Activated naive CD4-positive, alpha-beta T cell treated with anti-CD3 and anti-CD28 coated beads, Interleukin-2, amount 50 U/mL, for 72 hours (primary cell): ENCODE data around the gene DNAH10. TPM values are rescaled to one million over a fixed set of nuclear protein-coding genes. Genes with fewer than 3 reads are reported as not detected.
"Not testable (repeated sequence)": the region's sequence is repeated elsewhere in the genome, so short reads cannot be mapped to it uniquely, and the experiment has no call there.

Experiments
- ATAC-seq, 2 donors: fragments of 150-1000 bp; cut with Tn5 transposase; 2 replicates each; pipeline ENCODE4 v1.10.0; 2021; ENCODE audit warnings: mild to moderate bottlenecking in 2 of 2, moderate library complexity in 2 of 2
- DNase-seq, 2 donors: peaks; one replicate each; pipeline ENCODE4 v3.0.0; 2021 to 2022; ENCODE audit warnings: low spot score in 2 of 2
- H3K27ac Mint-ChIP-seq, 2 donors: one replicate each; pipeline ENCODE4 v1.8.0; 2022; ENCODE audit warnings: mild to moderate bottlenecking in 2 of 2, mixed read lengths in 2 of 2
- H3K36me3 Mint-ChIP-seq, 2 donors: one replicate each; pipeline ENCODE4 v1.8.0; 2022; ENCODE audit warnings: mixed read lengths in 2 of 2
- H3K9me3 Mint-ChIP-seq, 2 donors: one replicate each; pipeline ENCODE4 v1.8.0; 2022; ENCODE audit warnings: mixed read lengths in 2 of 2
- total RNA-seq, 2 donors: library from RNA; stranded (reverse); gene quantifications; one replicate each; pipeline ENCODE4 v1.2.3, GENCODE V29; 2022

Gene DNAH10
- total RNA-seq, 2 donors from 2014 or later, result 0.27 to 1.0 TPM

- DNase-seq (peak in 1 of 2 donors; percentile 18), ATAC-seq (peak; percentile 69 to 77)
- H3K36me3 Mint-ChIP-seq, result no peaks in the 10 kb centered on the region
- H3K27ac Mint-ChIP-seq, result no peak overlapping the region
- H3K9me3 Mint-ChIP-seq, result no peaks in the 10 kb centered on the region
Measured at GRCh38 chr12:123767613-123768012, 5.5 kb downstream of the DNAH10 start.

GRCh38 chr12:123771261-123771660 is 9.2 kb downstream of the DNAH10 start:
- Mint-ChIP-seq H3K36me3 (peaks cover 0 to 10% of the 10 kb centered on the region in 2 donors), H3K27ac (no peak overlapping the region), H3K9me3 (peaks cover 0 to 18% of the 10 kb centered on the region in 2 donors)
- DNase-seq, result no peak
- ATAC-seq, result no peak

- ATAC-seq (no peak), DNase-seq (no peak)
- H3K27ac Mint-ChIP-seq, result no peak overlapping the region
- H3K9me3 Mint-ChIP-seq, result peaks cover 0 to 18% of the 10 kb centered on the region in 2 donors
- peaks cover 0 to 10% of the 10 kb centered on the region in 2 donors for H3K36me3 Mint-ChIP-seq
Measured at GRCh38 chr12:123772074-123772473, 10.0 kb downstream of the DNAH10 start.

- Mint-ChIP-seq H3K36me3 (peaks cover 0 to 10% of the 10 kb centered on the region in 2 donors), H3K27ac (no peak overlapping the region), H3K9me3 (peaks cover 0 to 18% of the 10 kb centered on the region in 2 donors)
- ATAC-seq (no peak), DNase-seq (no peak)
Measured at GRCh38 chr12:123773375-123773774, 11.3 kb downstream of the DNAH10 start.

- DNase-seq (no peak), ATAC-seq (no peak)
- Mint-ChIP-seq H3K9me3 (peaks cover 0 to 11% of the 10 kb centered on the region in 2 donors), H3K27ac (no peak overlapping the region), H3K36me3 (peaks cover 0 to 10% of the 10 kb centered on the region in 2 donors)
Measured at GRCh38 chr12:123779551-123779950, 17.4 kb downstream of the DNAH10 start.

- no peak for ATAC-seq
Measured at GRCh38 chr12:123782997-123783792, 21.1 kb downstream of the DNAH10 start.

GRCh38 chr12:123787466-123787865 is 25.4 kb downstream of the DNAH10 start:
- Mint-ChIP-seq H3K27ac (no peak overlapping the region), H3K9me3 (peaks cover 0 to under 1% of the 10 kb centered on the region in 2 donors), H3K36me3 (peaks cover 0 to 2% of the 10 kb centered on the region in 2 donors)
- ATAC-seq (no peak), DNase-seq (no peak)

More at GRCh38 chr12:123782997-123783792, 21.1 kb downstream of the DNAH10 start:
- Mint-ChIP-seq H3K36me3 (no peaks in the 10 kb centered on the region), H3K27ac (no peak overlapping the region), H3K9me3 (no peaks in the 10 kb centered on the region)
- DNase-seq, result no peak

GRCh38 chr12:123788541-123788940 is 26.4 kb downstream of the DNAH10 start:
- Mint-ChIP-seq H3K27ac (no peak overlapping the region), H3K9me3 (peaks cover 4 to 5% of the 10 kb centered on the region in 2 donors), H3K36me3 (peaks cover 0 to 7% of the 10 kb centered on the region in 2 donors)
- DNase-seq, result no peak
- no peak for ATAC-seq

GRCh38 chr12:123789422-123789821 is 27.3 kb downstream of the DNAH10 start:
- not testable (repeated sequence) for H3K9me3 Mint-ChIP-seq

GRCh38 chr12:123790905-123791467 is 28.9 kb downstream of the DNAH10 start:
- DNase-seq (no peak), ATAC-seq (no peak)
- Mint-ChIP-seq H3K9me3 (peaks cover 4 to 5% of the 10 kb centered on the region in 2 donors), H3K27ac (no peak overlapping the region), H3K36me3 (peaks cover 0 to 7% of the 10 kb centered on the region in 2 donors)

More at GRCh38 chr12:123789422-123789821, 27.3 kb downstream of the DNAH10 start:
- not testable (repeated sequence) for H3K27ac Mint-ChIP-seq, H3K36me3 Mint-ChIP-seq, ATAC-seq, DNase-seq

- no peak for ATAC-seq
- Mint-ChIP-seq H3K27ac (no peak overlapping the region), H3K9me3 (peaks cover 4 to 5% of the 10 kb centered on the region in 2 donors), H3K36me3 (peaks cover 0 to 7% of the 10 kb centered on the region in 2 donors)
- DNase-seq, result no peak
Measured at GRCh38 chr12:123794027-123794426, 31.9 kb downstream of the DNAH10 start.

GRCh38 chr12:123798518-123798917 is 36.4 kb downstream of the DNAH10 start:
- ATAC-seq (no peak), DNase-seq (no peak)
- Mint-ChIP-seq H3K27ac (no peak overlapping the region), H3K9me3 (no peaks in the 10 kb centered on the region), H3K36me3 (no peaks in the 10 kb centered on the region)

- Mint-ChIP-seq H3K27ac (no peak overlapping the region), H3K36me3 (no peaks in the 10 kb centered on the region), H3K9me3 (no peaks in the 10 kb centered on the region)
- ATAC-seq (no peak), DNase-seq (no peak)
Measured at GRCh38 chr12:123799227-123799626, 37.1 kb downstream of the DNAH10 start.

GRCh38 chr12:123801573-123802178 is 39.6 kb downstream of the DNAH10 start:
- Mint-ChIP-seq H3K27ac (no peak overlapping the region), H3K36me3 (no peaks in the 10 kb centered on the region), H3K9me3 (no peaks in the 10 kb centered on the region)
- no peak for ATAC-seq
- DNase-seq, result no peak

- DNase-seq (no peak), ATAC-seq (no peak)
- Mint-ChIP-seq H3K36me3 (no peaks in the 10 kb centered on the region), H3K27ac (peak overlapping the region in 1 of 2 donors; percentile 4), H3K9me3 (no peaks in the 10 kb centered on the region)
Measured at GRCh38 chr12:123805173-123805572, 43.1 kb downstream of the DNAH10 start.

GRCh38 chr12:123807002-123807401 is 44.9 kb downstream of the DNAH10 start:
- Mint-ChIP-seq H3K36me3 (no peaks in the 10 kb centered on the region), H3K27ac (peak overlapping the region; percentile 8 to 47), H3K9me3 (no peaks in the 10 kb centered on the region)
- ATAC-seq (no peak), DNase-seq (no peak)

- H3K27ac Mint-ChIP-seq, result peak overlapping the region; percentile 8 to 47
- ATAC-seq (no peak), DNase-seq (no peak)
- no peaks in the 10 kb centered on the region for H3K9me3 Mint-ChIP-seq
- no peaks in the 10 kb centered on the region for H3K36me3 Mint-ChIP-seq
Measured at GRCh38 chr12:123807670-123808069, 45.6 kb downstream of the DNAH10 start.
